ENCODE results near the gene HIF3A.

Gene HIF3A

GRCh38 chr19:46356149-46357055 lies 59.6 kb downstream of the HIF3A start:
- peaks cover 56% of the 10 kb centered on the region for H3K4me1 Mint-ChIP-seq
- no peak overlapping the region for H3K4me3 Mint-ChIP-seq
- no peak overlapping the region for H3K27ac Mint-ChIP-seq
- H3K9me3 Mint-ChIP-seq, result no peaks in the 10 kb centered on the region
- H3K27me3 Mint-ChIP-seq, result no peaks in the 10 kb centered on the region
- H3K36me3 Mint-ChIP-seq, result peaks cover 2% of the 10 kb centered on the region

DNA sequence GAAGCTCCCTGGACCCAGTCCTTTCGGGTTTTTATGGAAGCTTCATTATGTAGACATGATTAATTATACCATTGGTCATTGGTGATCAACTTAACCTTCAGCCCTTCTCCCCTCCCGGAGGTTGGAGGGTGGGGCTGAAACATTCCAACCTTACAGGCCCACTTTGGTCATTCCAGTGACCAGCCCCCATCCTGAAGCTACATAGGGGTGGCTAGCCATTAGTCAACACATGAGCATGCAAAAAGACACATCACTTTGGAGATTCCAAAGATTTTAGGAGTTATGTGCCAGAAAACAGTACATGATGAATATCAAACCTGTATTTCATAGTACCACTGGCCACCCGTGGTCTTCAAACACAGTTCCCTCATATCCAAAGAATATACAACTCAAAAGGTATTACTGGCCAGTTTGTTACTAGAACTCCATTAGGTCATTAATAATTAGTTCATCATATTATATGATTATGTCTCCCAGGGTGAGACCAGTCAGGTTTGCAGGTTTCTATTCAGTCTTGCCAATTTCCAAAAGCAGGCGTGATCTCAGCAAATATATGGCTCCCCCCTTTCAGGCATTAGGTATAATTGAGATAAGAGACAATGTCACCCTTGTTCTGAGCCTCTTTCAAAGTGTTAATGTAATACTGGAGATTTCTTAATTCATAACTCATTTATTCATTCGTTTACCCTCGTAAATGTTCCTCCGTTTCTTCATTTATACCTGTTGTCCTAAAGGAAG lies 61.2 kb downstream of the HIF3A start:
- Mint-ChIP-seq H3K27ac (no peak overlapping the region), H3K9me3 (no peaks in the 10 kb centered on the region), H3K4me3 (no peak overlapping the region), H3K27me3 (no peaks in the 10 kb centered on the region), H3K4me1 (peaks cover 55% of the 10 kb centered on the region), H3K36me3 (peaks cover 4% of the 10 kb centered on the region)

- Mint-ChIP-seq H3K4me1 (peaks cover 57% of the 10 kb centered on the region), H3K27me3 (no peaks in the 10 kb centered on the region), H3K9me3 (no peaks in the 10 kb centered on the region), H3K27ac (peak overlapping the region; percentile 52), H3K36me3 (peaks cover 8% of the 10 kb centered on the region), H3K4me3 (peak overlapping the region; percentile 87)
Observed at GRCh38 chr19:46361915-46362314, 65.1 kb downstream of the HIF3A start.

DNA sequence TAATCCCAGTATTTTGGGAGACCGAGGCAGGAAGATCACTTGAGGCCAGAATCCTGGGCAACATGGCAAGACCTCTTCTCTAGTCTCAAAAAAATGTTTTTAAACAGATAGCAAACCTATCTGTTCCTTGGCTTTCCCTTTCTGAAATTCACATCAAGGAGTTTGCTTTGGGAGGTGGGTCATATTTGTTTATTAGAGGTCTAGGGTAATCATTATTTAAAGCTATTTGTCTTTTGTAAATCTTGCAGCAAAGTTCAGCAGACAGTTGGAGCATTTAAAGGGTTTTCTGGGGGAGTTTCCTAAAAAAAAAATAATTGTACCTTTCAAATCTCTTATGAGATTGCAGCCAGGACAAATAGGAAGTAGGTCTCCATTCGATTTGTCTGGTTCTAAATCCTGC lies 67.5 kb downstream of the HIF3A start:
- peaks cover 8% of the 10 kb centered on the region for H3K36me3 Mint-ChIP-seq
- no peaks in the 10 kb centered on the region for H3K27me3 Mint-ChIP-seq
- H3K27ac Mint-ChIP-seq, result no peak overlapping the region
- H3K4me1 Mint-ChIP-seq, result peaks cover 49% of the 10 kb centered on the region
- no peak overlapping the region for H3K4me3 Mint-ChIP-seq
- no peaks in the 10 kb centered on the region for H3K9me3 Mint-ChIP-seq

DNA sequence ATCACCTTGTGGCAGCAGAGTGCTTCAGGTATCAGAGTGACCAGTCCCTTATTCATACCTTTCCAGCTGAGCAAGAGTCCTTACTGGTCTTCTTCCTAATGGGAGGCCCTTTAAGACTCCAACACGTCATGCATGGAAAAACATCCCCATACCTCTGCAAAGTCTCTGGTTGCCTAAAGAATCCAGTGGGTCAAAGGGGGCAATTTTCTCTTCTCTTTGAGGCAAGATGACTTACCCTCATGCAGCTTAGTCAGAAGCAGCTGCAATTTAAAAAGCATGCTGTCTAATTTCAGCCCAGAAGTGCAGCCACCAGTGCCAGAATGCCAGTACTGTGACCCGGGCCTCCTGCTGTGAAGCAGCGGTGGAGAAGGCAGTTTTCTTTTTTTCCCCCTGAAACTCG lies 68.7 kb downstream of the HIF3A start:
- Mint-ChIP-seq H3K4me1 (peaks cover 52% of the 10 kb centered on the region), H3K27me3 (no peaks in the 10 kb centered on the region), H3K27ac (no peak overlapping the region), H3K9me3 (no peaks in the 10 kb centered on the region), H3K4me3 (no peak overlapping the region), H3K36me3 (peaks cover 8% of the 10 kb centered on the region)

GRCh38 chr19:46366620-46367292 lies 69.9 kb downstream of the HIF3A start:
- no peak overlapping the region for H3K4me3 Mint-ChIP-seq
- H3K36me3 Mint-ChIP-seq, result peaks cover 8% of the 10 kb centered on the region
- H3K27ac Mint-ChIP-seq, result no peak overlapping the region

DNA sequence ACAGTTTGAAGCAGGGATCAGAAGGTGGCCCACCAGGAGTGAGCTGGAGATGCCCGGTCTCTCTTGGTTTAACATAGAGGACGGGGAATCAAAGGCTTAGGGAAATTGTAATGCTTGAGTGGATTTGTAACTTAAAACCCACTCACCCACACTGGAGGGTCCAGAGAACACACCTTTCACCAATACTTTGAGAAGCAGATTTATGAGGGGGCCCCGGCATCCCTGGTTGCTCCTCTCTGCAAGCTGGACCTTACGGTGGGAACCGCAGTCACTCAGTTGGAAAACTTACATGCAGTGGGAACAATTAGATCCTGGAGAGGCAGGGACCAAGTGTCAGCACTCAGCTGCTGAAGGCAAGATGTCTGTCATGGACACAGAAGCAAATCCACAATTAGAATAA lies 70.6 kb downstream of the HIF3A start:
- H3K36me3 Mint-ChIP-seq, result peaks cover 5% of the 10 kb centered on the region
- peaks cover 51% of the 10 kb centered on the region for H3K4me1 Mint-ChIP-seq
- H3K27me3 Mint-ChIP-seq, result no peaks in the 10 kb centered on the region
- no peak overlapping the region for H3K4me3 Mint-ChIP-seq
- H3K27ac Mint-ChIP-seq, result no peak overlapping the region
- H3K9me3 Mint-ChIP-seq, result no peaks in the 10 kb centered on the region

More at GRCh38 chr19:46366620-46367292, 69.9 kb downstream of the HIF3A start:
- H3K4me1 Mint-ChIP-seq, result peaks cover 56% of the 10 kb centered on the region
- no peaks in the 10 kb centered on the region for H3K9me3 Mint-ChIP-seq
- H3K27me3 Mint-ChIP-seq, result no peaks in the 10 kb centered on the region

GRCh38 chr19:46368116-46368515 lies 71.3 kb downstream of the HIF3A start:
- H3K27me3 Mint-ChIP-seq, result no peaks in the 10 kb centered on the region
- no peak overlapping the region for H3K4me3 Mint-ChIP-seq
- H3K9me3 Mint-ChIP-seq, result no peaks in the 10 kb centered on the region
- H3K27ac Mint-ChIP-seq, result no peak overlapping the region
- peaks cover 51% of the 10 kb centered on the region for H3K4me1 Mint-ChIP-seq
- H3K36me3 Mint-ChIP-seq, result peaks cover 5% of the 10 kb centered on the region

DNA sequence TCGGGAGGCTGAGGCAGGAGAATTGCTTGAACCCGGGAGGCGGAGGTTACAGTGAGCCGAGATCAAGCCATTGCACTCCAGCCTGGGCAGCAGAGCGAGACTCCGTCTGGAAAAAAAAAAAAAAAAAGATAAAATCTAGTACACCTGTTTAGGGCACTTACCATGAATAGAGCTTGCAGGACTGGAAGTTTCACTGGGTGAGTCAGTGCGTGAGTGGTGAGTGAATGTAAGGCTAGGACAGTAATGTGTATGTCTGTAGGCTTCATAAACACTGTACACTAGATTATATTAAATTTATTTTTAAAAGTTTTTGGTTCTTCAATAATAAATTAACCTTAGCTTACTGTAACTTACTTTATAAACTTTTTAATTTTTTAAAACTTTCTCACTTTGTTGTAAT lies 73.0 kb downstream of the HIF3A start:
- Mint-ChIP-seq H3K4me1 (peaks cover 39% of the 10 kb centered on the region), H3K4me3 (no peak overlapping the region), H3K27ac (no peak overlapping the region), H3K9me3 (no peaks in the 10 kb centered on the region), H3K36me3 (no peaks in the 10 kb centered on the region), H3K27me3 (no peaks in the 10 kb centered on the region)

DNA sequence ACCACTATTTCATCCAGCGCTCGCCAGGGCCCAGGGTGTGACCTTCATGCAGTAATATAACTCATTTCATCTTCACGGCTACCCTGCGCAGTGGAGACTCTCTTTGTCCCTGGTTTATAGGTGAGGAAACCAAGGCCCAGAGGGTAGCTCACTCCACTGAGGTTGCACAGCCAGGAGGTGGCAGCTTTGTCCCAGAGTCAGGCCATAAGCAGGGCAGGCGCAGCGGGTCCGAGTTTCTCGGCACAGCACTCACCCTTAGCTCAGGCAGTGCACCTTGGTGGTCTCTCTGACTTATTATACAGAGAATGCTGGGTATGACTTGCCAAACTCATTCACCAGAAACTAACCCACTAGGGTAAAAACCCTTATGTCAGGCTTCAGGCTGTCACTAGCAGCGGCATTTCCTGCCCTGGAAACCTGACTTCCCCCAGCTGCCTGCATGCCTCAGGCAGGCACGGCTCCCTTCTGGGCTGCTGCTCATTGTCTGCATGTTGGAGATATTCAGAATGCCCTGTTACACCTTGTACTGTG lies 74.6 kb downstream of the HIF3A start:
- Mint-ChIP-seq H3K4me1 (peaks cover 33% of the 10 kb centered on the region), H3K36me3 (peaks cover 2% of the 10 kb centered on the region), H3K27ac (no peak overlapping the region), H3K9me3 (no peaks in the 10 kb centered on the region), H3K27me3 (no peaks in the 10 kb centered on the region), H3K4me3 (no peak overlapping the region)

DNA sequence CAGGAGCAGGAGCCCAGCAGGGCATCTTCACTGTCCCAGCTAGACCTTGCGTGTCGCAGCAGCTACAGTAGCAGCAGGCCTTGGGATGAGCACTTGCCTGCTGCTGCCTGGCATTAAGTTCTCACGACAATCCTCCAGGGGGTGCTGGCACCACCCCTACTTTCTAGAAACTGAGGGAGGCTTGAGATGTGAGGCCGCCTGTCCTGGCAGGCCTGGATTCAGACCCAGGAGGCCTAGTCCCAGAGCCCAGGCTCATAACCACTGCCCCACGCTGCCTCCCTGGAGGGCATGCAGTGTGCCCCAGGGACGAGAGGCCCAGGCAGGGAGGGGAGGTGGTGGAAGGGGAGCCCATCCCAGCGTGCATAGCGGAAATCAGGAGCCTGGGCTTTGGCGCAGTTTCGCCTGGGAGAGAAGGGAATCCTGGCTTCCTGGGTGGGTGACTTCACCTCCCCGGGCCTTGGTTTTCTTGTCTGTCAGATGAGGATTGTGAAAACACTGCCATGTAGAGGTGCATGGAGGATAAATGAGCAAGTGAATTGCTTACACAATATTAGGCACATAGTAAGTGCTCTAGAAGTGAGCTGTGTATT lies 76.2 kb downstream of the HIF3A start:
- peaks cover 22% of the 10 kb centered on the region for H3K4me1 Mint-ChIP-seq
- no peaks in the 10 kb centered on the region for H3K9me3 Mint-ChIP-seq
- no peak overlapping the region for H3K27ac Mint-ChIP-seq
- H3K27me3 Mint-ChIP-seq, result no peaks in the 10 kb centered on the region
- peaks cover 2% of the 10 kb centered on the region for H3K36me3 Mint-ChIP-seq
- no peak overlapping the region for H3K4me3 Mint-ChIP-seq

GRCh38 chr19:46373491-46374359 lies 76.9 kb downstream of the HIF3A start:
- H3K36me3 Mint-ChIP-seq, result peaks cover 2% of the 10 kb centered on the region

GRCh38 chr19:46374536-46375475 lies 78.0 kb downstream of the HIF3A start:
- no peaks in the 10 kb centered on the region for H3K27me3 Mint-ChIP-seq
- peaks cover 5% of the 10 kb centered on the region for H3K36me3 Mint-ChIP-seq
- no peak overlapping the region for H3K4me3 Mint-ChIP-seq
- no peak overlapping the region for H3K27ac Mint-ChIP-seq
- no peaks in the 10 kb centered on the region for H3K9me3 Mint-ChIP-seq
- H3K4me1 Mint-ChIP-seq, result peaks cover 18% of the 10 kb centered on the region

More at GRCh38 chr19:46373491-46374359, 76.9 kb downstream of the HIF3A start:
- H3K27ac Mint-ChIP-seq, result no peak overlapping the region
- peaks cover 24% of the 10 kb centered on the region for H3K4me1 Mint-ChIP-seq
- no peaks in the 10 kb centered on the region for H3K27me3 Mint-ChIP-seq
- H3K4me3 Mint-ChIP-seq, result no peak overlapping the region
- H3K9me3 Mint-ChIP-seq, result no peaks in the 10 kb centered on the region

All from activated naive CD4-positive, alpha-beta T cell treated with anti-CD3 and anti-CD28 coated beads, Interleukin-2, amount 50 U/mL, for 24 hours (primary cell).